GM10266 (cell line): ENCODE data around the gene HSPB1.
"Not testable (repeated sequence)": the region's sequence is repeated elsewhere in the genome, so short reads cannot be mapped to it uniquely, and the experiment has no call there.

Experiments used
- DNase-seq: peaks from one replicate; pipeline ENCODE4 v3.0.0; 2012; ENCODE audit errors: extremely low spot score
- CTCF ChIP-seq: IDR thresholded peaks from 2 replicates; pipeline ENCODE4 v1.5.1; 2012; ENCODE audit warnings: mild to moderate bottlenecking, low read depth; ENCODE audit not compliant: control insufficient read depth, insufficient read depth; ENCODE audit errors: missing control alignments

Gene HSPB1

DNA sequence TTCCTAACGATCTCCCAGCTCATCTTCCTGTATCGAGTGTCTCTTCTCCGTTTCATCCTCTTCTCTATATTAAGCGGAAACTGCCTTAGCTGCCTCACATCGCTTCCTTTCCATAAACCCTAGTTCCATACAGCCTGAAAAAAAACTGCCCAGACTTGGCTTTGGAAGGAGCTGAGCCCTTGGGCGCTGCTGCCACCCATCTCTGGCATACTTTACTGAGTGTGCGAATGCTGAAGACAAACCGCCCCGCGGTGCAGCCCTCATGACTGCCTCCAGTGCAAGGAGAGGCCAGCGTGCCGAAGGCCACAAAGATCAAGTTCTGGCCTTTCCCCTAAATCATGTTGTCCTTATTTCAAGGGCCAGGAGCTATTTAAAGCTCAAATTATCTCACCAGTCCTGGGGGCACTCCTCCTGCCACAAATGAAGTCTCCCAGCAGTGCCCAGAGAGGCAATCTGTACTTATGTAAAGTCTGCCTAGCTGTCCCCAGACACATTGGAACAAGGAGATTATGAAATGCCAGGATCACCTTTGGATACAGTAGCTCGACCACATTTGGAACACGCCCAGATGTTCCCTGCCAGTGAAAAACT lies 31.1 kb downstream of the HSPB1 start:
- DNase-seq = no peak
- no peak for TF ChIP-seq CTCF

DNA sequence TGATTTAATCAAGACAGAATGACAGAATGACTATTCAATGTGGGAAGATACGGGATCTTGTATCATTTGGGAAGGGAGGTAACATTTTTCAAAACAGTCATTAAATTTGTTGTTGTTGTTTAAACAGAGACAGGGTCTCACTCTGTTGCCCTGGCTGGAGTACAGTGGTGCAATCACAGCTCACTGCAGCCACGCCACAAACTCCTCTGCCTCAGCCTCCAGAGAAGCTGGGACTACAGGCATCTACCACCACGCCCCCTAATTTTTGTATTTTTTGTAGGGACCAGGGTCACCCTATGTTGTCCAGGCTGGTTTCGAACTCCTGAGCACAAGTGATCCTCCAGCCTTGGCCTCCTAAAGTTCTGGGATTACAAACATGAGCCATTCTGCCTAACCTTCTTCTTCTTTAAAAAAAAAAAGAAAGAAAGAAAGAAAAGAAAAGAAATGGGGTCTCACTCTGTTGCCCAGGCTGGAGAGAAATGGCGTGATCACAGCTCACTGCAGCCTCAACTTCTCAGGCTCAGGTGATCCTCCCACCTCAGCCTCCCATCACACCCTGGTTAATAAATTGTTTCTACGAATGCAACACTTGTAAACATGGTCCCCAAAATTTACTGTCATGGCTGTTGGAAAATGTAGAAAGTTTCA lies 32.0 kb downstream of the HSPB1 start:
- no peak for TF ChIP-seq CTCF
- DNase-seq = no peak

GRCh38 chr7:76335417-76335816 lies 32.9 kb downstream of the HSPB1 start:
- not testable (repeated sequence) for DNase-seq

DNA sequence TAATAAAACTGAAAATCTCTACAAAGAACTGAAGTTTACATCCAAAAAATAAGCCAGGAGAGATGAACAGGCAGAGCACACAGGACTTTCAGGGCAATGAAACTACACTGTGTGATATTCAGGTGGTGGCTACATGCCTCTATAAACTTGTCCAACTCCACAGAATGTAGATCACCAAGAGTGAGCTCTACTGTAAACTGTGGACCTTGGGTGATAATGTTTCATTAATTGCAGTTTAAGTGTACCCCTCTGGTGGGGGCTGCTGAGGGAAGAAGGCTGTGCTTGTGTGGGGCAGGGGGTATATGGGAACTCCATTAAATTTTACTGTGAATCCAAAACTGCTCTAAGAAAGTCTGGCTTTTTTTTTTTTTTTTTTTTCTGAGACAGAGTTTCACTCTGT lies 33.6 kb downstream of the HSPB1 start:
- DNase-seq = no peak
- no peak for TF ChIP-seq CTCF

GRCh38 chr7:76337147-76337546 lies 34.7 kb downstream of the HSPB1 start:
- no peak for TF ChIP-seq CTCF
- DNase-seq = no peak

GRCh38 chr7:76338298-76339084 lies 36.0 kb downstream of the HSPB1 start:
- TF ChIP-seq CTCF = no peak
- no peak for DNase-seq

DNA sequence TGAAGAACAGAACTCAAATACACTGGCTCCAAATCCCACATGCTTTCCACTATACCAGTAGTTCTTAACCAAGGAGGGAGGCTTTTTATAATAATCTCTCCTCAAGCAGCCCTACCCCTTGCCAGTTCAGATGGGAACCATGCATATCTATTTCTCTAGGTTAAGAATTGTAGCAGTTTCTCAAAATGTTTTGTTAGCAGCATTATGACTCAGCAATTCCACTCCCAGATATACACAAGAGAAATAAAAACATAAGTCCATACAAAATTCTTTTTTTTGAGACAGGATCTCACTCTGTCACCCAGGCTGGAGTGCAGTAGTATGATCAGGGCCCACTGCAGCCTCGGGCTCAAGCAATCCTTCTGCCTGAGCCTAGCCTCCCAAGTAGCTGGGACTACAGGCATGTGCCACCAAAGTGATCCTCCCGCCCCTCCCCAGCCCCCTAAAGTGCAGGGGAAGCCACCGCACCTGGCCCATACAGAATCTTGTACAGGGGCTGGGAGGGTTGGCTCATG lies 38.2 kb downstream of the HSPB1 start:
- DNase-seq = no peak
- TF ChIP-seq CTCF = no peak
